Inflammatory macrophage treated with lipopolysaccharide for 1 hour (primary cell): ENCODE results near the gene PDXK.

Experiments used
- DNase-seq, 2 donors: peaks; one replicate each; pipeline ENCODE4 v3.0.0-alpha.2; 2020 to 2022

The PDXK gene

GRCh38 chr21:43783098-43783700 lies 64.3 kb downstream of the PDXK start:
- peak in 1 of 2 donors; percentile 12 for DNase-seq

GRCh38 chr21:43785134-43785533 lies 66.2 kb downstream of the PDXK start:
- no peak for DNase-seq

GRCh38 chr21:43786300-43786806 lies 67.4 kb downstream of the PDXK start:
- no peak for DNase-seq

- no peak for DNase-seq
These were observed 68.0 kb downstream of the PDXK start for GRCh38 chr21:43786807-43787440.

- peak; percentile 82 to 95 for DNase-seq
These were observed 70.5 kb downstream of the PDXK start, which contains the start of gene RRP1 for GRCh38 chr21:43789276-43790009. Gene RRP1, plus strand, starts transcription at chr21:43789577. Its CDS starts 53 bp downstream, at chr21:43789630.

GRCh38 chr21:43790010-43790524 lies 71.1 kb downstream of the PDXK start:
- no peak for DNase-seq

- DNase-seq: no peak
These were observed 73.5 kb downstream of the PDXK start for GRCh38 chr21:43792406-43792805.

GRCh38 chr21:43793243-43793642 lies 74.3 kb downstream of the PDXK start:
- no peak for DNase-seq

GRCh38 chr21:43794311-43794710 lies 75.4 kb downstream of the PDXK start:
- DNase-seq: no peak

GRCh38 chr21:43794857-43795256 lies 75.9 kb downstream of the PDXK start:
- DNase-seq: no peak

GRCh38 chr21:43797415-43797814 lies 78.5 kb downstream of the PDXK start:
- no peak for DNase-seq

GRCh38 chr21:43797925-43798715 lies 79.2 kb downstream of the PDXK start:
- DNase-seq: no peak

GRCh38 chr21:43799301-43799840 lies 80.4 kb downstream of the PDXK start:
- no peak for DNase-seq

GRCh38 chr21:43800124-43800523 lies 81.2 kb downstream of the PDXK start:
- DNase-seq: no peak

GRCh38 chr21:43800566-43800965 lies 81.6 kb downstream of the PDXK start:
- DNase-seq: no peak

GRCh38 chr21:43801006-43801783 lies 82.3 kb downstream of the PDXK start:
- no peak for DNase-seq

GRCh38 chr21:43802713-43803313 lies 83.9 kb downstream of the PDXK start:
- no peak for DNase-seq

- no peak for DNase-seq
These were observed 84.8 kb downstream of the PDXK start for GRCh38 chr21:43803558-43804300.

- peak; percentile 81 for DNase-seq
These were observed 86.4 kb downstream of the PDXK start for GRCh38 chr21:43805275-43805800.
